ENCODE results near the gene SLX4IP.

Gene SLX4IP

GRCh38 chr20:10513061-10513460, 78.0 kb downstream of the SLX4IP start:
- Histone ChIP-seq H3K4me3 (ENCODE audit: low read depth, low read length) (no peak overlapping the region), H3K27me3 (ENCODE audit: insufficient read depth, low read depth, severe bottlenecking) (no peaks in the 10 kb centered on the region), H3K9me3 (ENCODE audit: severe bottlenecking) (no peaks in the 10 kb centered on the region), H3K36me3 (no peaks in the 10 kb centered on the region), H3K27ac (no peak overlapping the region)
- DNase-seq = no peak
- TF ChIP-seq, protein P1, sequence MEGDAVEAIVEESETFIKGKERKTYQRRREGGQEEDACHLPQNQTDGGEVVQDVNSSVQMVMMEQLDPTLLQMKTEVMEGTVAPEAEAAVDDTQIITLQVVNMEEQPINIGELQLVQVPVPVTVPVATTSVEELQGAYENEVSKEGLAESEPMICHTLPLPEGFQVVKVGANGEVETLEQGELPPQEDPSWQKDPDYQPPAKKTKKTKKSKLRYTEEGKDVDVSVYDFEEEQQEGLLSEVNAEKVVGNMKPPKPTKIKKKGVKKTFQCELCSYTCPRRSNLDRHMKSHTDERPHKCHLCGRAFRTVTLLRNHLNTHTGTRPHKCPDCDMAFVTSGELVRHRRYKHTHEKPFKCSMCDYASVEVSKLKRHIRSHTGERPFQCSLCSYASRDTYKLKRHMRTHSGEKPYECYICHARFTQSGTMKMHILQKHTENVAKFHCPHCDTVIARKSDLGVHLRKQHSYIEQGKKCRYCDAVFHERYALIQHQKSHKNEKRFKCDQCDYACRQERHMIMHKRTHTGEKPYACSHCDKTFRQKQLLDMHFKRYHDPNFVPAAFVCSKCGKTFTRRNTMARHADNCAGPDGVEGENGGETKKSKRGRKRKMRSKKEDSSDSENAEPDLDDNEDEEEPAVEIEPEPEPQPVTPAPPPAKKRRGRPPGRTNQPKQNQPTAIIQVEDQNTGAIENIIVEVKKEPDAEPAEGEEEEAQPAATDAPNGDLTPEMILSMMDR (IDR thresholded peaks at IDR 0.05; ENCODE audit: low read depth, low read length) = no peak

GRCh38 chr20:10513931-10514575, 78.9 kb downstream of the SLX4IP start:
- Histone ChIP-seq H3K27me3 (ENCODE audit: insufficient read depth, low read depth, severe bottlenecking) (no peaks in the 10 kb centered on the region), H3K9me3 (ENCODE audit: severe bottlenecking) (no peaks in the 10 kb centered on the region), H3K36me3 (no peaks in the 10 kb centered on the region), H3K4me3 (ENCODE audit: low read depth, low read length) (no peak overlapping the region), H3K27ac (no peak overlapping the region)
- TF ChIP-seq, protein P1 (IDR thresholded peaks at IDR 0.05; ENCODE audit: low read depth, low read length) = no peak
- no peak for DNase-seq

DNA sequence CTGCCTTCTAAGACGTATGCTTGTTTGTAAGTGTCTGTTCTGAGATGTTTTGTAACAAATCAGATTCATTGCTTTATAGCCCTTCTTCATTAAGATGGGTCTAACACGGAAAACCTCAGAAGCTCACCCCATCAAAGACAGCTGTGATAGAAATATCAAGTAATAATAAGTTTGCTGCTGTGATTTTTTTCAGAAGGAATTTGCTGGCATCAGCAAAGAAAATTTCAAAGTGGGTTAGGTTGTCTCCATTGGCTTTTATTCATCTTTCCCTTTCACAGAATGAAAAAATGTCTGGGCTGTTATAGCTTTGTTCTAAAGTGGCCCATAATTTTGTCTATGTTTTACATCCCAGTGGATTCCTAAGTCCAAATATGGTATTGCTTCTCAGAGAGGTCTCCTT, 81.4 kb downstream of the SLX4IP start:
- Histone ChIP-seq H3K9me3 (ENCODE audit: severe bottlenecking) (no peaks in the 10 kb centered on the region), H3K4me3 (ENCODE audit: low read depth, low read length) (no peak overlapping the region), H3K36me3 (no peaks in the 10 kb centered on the region), H3K27me3 (ENCODE audit: insufficient read depth, low read depth, severe bottlenecking) (no peaks in the 10 kb centered on the region), H3K27ac (no peak overlapping the region)
- DNase-seq = no peak
- TF ChIP-seq, protein P1 (IDR thresholded peaks at IDR 0.05; ENCODE audit: low read depth, low read length) = no peak

DNA sequence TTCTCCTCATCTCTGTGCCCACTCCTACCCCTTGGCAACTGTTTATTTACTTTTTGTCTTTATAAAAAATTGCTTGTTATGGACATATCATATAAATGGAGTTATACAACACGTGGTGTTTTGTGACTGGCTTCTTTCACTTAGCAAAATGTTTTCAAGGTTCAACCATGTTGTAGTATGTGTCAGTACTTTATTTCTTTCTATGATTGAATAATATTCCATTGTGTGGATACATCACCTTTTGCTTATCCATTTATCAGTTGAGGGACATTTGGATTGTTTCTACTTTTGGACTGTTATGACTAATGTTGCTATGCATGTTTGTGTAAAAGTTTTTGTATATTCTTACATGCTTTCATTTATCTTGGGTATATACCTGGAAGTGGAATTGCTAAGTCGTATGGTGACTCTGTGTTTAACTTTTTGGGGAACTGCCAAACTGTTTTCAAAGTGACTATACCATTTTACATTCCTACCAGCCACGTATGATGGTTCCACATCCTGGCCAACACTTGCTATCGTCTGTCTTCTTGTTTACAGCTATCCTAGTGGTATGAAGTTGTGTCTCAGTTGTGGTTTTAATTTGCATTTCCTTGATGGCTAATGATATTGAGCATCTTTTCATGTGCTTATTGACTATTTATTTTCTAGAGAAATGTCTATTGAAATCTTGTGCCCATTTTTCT, 84.4 kb downstream of the SLX4IP start:
- Histone ChIP-seq H3K27ac (no peak overlapping the region), H3K9me3 (ENCODE audit: severe bottlenecking) (no peaks in the 10 kb centered on the region)
- no peak for DNase-seq

GRCh38 chr20:10520528-10520927, 85.4 kb downstream of the SLX4IP start:
- H3K9me3 ChIP-seq (ENCODE audit: severe bottlenecking) = no peaks in the 10 kb centered on the region
- no peak overlapping the region for H3K4me3 ChIP-seq (ENCODE audit: low read depth, low read length)
- TF ChIP-seq, protein P1 (IDR thresholded peaks at IDR 0.05; ENCODE audit: low read depth, low read length) = no peak
- no peak overlapping the region for H3K27ac ChIP-seq
- H3K27me3 ChIP-seq (ENCODE audit: insufficient read depth, low read depth, severe bottlenecking) = no peaks in the 10 kb centered on the region
- DNase-seq = no peak
- no peaks in the 10 kb centered on the region for H3K36me3 ChIP-seq

More for the DNA sequence above, 84.4 kb downstream of the SLX4IP start:
- no peak overlapping the region for H3K4me3 ChIP-seq (ENCODE audit: low read depth, low read length)
- H3K27me3 ChIP-seq (ENCODE audit: insufficient read depth, low read depth, severe bottlenecking) = no peaks in the 10 kb centered on the region
- no peaks in the 10 kb centered on the region for H3K36me3 ChIP-seq
- TF ChIP-seq, protein P1 (IDR thresholded peaks at IDR 0.05; ENCODE audit: low read depth, low read length) = no peak

All from WERI-Rb-1 (cell line).